ENCODE data around the gene PIANP. TPM values are rescaled to one million over a fixed set of nuclear protein-coding genes. Genes with fewer than 3 reads are reported as not detected.

Gene PIANP
- total and polyA plus RNA-seq, 2 of the 4 experiments (the other 2 are of a cell fraction): 0.18 to 6.8 TPM

GRCh38 chr12:6692888-6693287 lies 7.7 kb downstream of the PIANP start:
- WGBS, 2 experiments (ENCODE audit: extremely low coverage in 2 of 2, insufficient read length in 1 of 2): no CpG with 5 or more reads among the region's 2 CpGs
- CTCF ChIA-PET: no interaction called here
- peaks cover 2% of the 10 kb centered on the region; the same call in 1 of the 2 replicates for H3K4me1 ChIP-seq (ENCODE audit: control insufficient read depth, insufficient read depth, low read length)

More at GRCh38 chr12:6692888-6693287, 7.7 kb downstream of the PIANP start:
- Histone ChIP-seq H3K18ac (ENCODE audit: low read depth, low read length) (no peak overlapping the region), H4K20me1 (ENCODE audit: insufficient read depth, low read length) (no peaks in the 10 kb centered on the region), H4K91ac (ENCODE audit: insufficient read depth, low read depth, low read length) (no peak overlapping the region), H2AK5ac (ENCODE audit: low read depth, low read length) (no peak overlapping the region), H3K4me2 (ENCODE audit: low read depth, low read length) (no peak overlapping the region), H2BK20ac (ENCODE audit: low read depth, low read length) (no peak overlapping the region), H3K4ac (ENCODE audit: low read depth, low read length) (no peak overlapping the region), H3K79me1 (ENCODE audit: low read depth in 1 of 2, low read length in 2 of 2) (peaks cover 8 to 28% of the 10 kb centered on the region in 2 experiments; a peak in 3 of 4 replicates), H4K8ac (ENCODE audit: low read depth in 2 of 2, low read length in 2 of 2) (no peak overlapping the region), H3K56ac (ENCODE audit: extremely low read depth, insufficient read depth, low read length) (no peak overlapping the region), H3K27ac (ENCODE audit: insufficient read depth, low read length) (no peak overlapping the region), H2BK15ac (ENCODE audit: low read depth, low read length) (no peak overlapping the region), H3K4me3 (ENCODE audit: insufficient read depth, low read depth, low read length) (no peak overlapping the region), H3K9me3 (ENCODE audit: control insufficient read depth, insufficient read depth, low read length) (no peaks in the 10 kb centered on the region), H3K9ac (ENCODE audit: low read depth, low read length) (no peak overlapping the region), H2BK120ac (ENCODE audit: low read depth, low read length) (no peak overlapping the region), H2AFZ (replicated peaks; ENCODE audit: low read length, poor library complexity) (no peak overlapping the region), H2BK5ac (ENCODE audit: low read depth, low read length, poor library complexity, severe bottlenecking) (no peak overlapping the region), H3K9me1 (ENCODE audit: insufficient read depth, low read length) (no peaks in the 10 kb centered on the region), H2AK9ac (replicated peaks; ENCODE audit: low read depth, low read length, poor library complexity) (no peak overlapping the region), H3K14ac (replicated peaks; ENCODE audit: low read depth, low read length) (no peak overlapping the region), H4K5ac (ENCODE audit: low read depth, low read length) (no peak overlapping the region), H3K23ac (ENCODE audit: low read depth, low read length) (no peak overlapping the region), H3K36me3 (ENCODE audit: control insufficient read depth, insufficient read depth, low read length) (peaks cover 8% of the 10 kb centered on the region), H3K27me3 (ENCODE audit: control insufficient read depth, insufficient read depth, low read length) (no peaks in the 10 kb centered on the region)
- dilution Hi-C loops (cut with HindIII; ENCODE audit: low sequenced_read_pairs, unreplicated experiment) (no loop called here), intact Hi-C loops (cut with micrococcal nuclease) (no loop called here), in situ Hi-C loops (cut with MboI; ENCODE audit: low sequenced_read_pairs) (no loop called here)
- BruUV-seq (replicated peaks): no TSS peak
- no peak for DNase-seq
- ATAC-seq (ENCODE audit: low read depth): no peak
- POLR2A ChIA-PET (ENCODE audit: unreplicated experiment): no interaction called here
- TF ChIP-seq CHD1 (IDR thresholded peaks at IDR 0.05; ENCODE audit: low read depth, low read length): no peak

All from IMR-90 (cell line).